Stimulated activated CD4-positive, alpha-beta T cell treated with anti-CD3 and anti-CD28 coated beads, Interleukin-1b, Interleukin-23, amount 100 ng/mL, for 24 hours (primary cell): ENCODE measurements around the gene HSF2.

Experiments
- DNase-seq, 4 experiments: peaks; one replicate each; pipeline ENCODE4 v3.0.0-alpha.2; 2020; ENCODE audit warnings: low read depth in 4 of 4, low spot score in 1 of 4

The HSF2 gene, protein sequence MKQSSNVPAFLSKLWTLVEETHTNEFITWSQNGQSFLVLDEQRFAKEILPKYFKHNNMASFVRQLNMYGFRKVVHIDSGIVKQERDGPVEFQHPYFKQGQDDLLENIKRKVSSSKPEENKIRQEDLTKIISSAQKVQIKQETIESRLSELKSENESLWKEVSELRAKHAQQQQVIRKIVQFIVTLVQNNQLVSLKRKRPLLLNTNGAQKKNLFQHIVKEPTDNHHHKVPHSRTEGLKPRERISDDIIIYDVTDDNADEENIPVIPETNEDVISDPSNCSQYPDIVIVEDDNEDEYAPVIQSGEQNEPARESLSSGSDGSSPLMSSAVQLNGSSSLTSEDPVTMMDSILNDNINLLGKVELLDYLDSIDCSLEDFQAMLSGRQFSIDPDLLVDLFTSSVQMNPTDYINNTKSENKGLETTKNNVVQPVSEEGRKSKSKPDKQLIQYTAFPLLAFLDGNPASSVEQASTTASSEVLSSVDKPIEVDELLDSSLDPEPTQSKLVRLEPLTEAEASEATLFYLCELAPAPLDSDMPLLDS

DNA sequence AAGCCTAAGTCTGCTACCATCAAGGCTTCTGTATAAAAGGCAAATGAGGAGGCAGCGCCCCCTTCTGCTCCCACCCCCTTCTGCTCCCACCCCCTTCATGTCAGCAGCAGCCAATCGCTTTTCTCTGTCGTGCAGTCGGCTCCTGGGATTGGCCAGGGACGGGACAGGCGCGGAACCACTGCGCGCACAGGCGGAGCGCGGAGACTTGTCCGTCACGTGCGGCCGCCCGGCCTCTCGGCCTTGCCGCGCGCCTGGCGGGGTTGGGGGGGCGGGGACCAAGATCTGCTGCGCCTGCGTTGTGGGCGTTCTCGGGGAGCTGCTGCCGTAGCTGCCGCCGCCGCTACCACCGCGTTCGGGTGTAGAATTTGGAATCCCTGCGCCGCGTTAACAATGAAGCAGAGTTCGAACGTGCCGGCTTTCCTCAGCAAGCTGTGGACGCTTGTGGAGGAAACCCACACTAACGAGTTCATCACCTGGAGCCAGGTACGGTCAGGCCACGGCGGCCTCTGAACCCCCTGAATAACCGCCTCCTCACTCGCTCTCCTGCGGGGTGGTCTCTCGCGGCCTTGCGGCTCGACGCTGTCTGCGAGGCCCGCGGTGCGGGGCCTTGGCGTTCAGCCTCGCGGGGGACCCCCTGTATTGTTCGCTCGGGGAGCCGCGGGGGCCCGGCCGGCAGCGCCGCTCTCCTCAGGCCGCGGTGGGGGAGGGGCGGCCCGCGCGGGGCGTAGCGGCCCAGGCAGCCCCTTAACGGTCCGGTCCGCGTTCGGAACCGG lies at the start of gene HSF2:
TSS of gene HSF2 (plus strand) at position 305 of the 773 bp plus-strand sequence. CDS start at position 391, 86 bp downstream.
- peak; percentile 64 to 91 (median 86) for DNase-seq

DNA sequence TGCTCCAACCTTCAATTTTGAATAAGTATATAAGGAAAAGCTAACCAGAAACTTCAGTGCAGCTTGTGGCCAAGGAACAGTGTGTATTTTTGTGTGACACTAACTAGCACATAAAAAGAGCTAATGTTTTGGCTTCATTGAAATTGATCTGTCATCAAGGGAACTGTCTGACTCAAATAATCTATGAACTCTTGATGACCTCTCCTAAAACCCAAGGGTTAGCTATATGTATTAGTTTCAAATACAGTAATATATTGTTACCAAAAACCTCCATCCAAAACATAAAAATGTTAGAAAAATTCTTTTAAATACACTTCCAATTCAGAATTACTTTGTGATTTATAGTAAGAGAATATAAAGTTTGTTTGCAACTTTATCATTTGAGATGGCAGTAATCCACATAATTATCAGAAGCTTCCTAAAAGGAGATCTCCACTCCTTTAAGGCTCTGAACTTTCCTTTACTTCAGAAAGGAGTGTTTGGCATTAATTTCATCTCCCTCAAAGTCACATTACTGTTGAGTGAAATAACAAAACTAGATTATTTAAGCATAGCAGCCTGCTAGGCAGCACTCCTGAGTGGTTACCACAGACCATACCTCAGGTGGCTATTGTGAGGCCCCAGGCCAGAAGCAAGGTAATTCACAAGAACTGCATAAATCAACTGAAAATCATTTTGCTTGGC lies 46.3 kb upstream of the HSF2 start:
- DNase-seq: no peak

DNA sequence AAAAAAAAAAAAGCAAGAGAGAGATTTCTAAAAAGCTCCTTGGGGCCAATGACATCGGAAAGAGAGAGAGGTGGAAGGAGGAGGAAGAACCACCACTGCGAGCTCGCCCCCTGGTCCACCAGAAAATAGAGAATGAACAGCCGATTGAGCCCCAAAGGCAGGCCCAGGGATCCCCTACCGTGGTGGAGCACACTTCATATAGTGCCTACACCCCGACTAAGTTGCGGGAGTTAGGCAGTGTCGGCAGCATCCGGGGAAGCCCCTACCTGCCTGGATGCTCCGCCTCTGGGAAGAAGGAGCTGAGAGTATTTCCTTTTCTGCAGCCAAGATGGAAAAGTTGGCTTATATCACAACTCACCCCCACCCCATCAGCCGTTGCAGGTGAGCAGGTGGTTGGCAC lies 38.6 kb upstream of the HSF2 start:
- DNase-seq: no peak

DNA sequence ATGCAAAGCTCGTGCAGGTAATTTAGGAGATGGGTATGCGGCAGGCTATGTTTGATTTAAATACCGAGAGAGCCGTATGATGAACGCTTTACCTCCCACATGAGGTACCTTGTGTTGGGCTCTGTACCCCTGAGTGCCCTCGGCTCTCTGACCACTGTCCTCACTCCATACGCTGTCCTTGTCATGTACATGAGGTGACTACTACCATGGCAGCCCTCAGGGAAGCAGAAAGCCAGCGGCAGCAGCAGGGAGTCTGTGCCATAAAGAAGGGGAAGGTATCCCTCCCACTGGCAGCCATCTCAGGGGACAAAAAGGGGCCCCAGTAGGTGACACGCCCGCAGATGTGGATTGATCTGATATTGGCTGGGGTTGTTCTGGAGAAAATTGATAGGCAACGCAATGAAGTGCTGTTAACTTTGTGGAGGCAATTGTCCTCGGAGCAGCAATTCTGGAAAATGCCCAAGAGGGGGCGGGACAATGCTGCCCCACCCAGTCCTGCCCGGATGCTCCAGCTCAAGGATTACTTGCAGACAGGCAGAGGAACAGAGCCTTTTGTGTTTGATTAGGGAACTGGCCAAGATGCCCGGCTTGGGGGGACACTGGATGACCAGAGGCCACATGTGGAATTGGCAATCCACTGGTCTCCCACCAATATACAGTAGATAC lies 38.0 kb upstream of the HSF2 start:
- DNase-seq: no peak

DNA sequence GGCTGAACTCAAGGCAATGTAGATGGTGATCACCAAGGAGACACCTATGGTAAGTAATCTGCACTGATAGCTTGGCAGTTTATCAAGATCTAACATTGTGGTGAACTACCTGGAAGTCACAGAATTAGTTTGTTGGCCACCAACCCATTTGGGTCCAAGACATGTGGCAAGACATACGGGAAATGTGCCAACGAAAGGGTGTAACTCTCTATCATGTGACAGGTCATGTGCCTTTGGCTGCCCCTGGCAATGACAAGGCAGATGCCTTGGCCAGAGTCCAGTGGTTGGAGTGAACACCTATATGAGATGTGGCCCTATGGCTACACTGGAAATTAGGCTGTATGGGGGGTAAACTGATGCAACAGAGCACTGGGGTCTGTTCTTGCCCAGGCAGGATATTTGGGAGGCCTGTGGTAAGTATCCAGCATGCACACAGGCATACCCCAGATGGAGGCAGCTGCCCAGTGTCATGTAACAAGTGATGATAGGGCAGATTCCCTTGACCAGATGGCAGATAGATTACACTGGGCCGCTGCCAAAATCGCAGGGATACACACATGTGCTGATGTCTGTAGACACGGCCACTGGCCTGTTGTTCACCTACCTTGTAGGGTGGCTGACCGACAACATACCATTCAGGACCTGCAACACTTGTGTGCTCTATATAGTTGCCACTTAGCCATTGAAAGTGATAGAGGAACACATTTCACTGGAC lies 35.5 kb upstream of the HSF2 start:
- no peak for DNase-seq

DNA sequence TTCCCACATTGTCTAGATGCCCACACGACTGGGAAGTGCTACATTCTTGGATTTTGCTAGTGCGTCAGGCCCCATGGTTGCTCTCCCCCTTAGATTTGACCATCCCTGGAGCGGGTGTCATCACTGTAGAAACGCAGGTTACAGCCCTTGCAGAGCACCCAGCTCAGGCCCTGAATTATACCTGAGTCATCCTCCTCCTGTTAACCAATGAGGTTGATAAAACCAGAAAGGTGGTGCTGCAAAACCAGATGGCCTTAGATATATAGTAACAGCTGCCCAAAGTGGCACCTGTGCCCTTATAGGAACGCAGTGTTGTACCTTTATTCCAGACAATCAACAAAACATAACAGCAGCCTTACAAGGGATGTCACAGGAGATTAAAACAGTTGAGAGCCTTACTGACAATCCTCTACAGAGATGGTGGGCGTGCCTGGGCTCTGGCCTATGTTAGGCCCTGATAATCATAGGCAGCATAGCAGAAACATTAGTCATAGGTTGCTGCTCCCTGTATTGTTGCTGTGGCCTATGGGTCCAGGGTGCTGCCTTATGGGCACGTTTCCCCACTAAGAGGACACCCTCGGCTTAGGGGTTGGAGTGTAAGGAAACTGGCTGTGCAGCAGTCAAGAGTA lies 33.6 kb upstream of the HSF2 start:
- no peak for DNase-seq

DNA sequence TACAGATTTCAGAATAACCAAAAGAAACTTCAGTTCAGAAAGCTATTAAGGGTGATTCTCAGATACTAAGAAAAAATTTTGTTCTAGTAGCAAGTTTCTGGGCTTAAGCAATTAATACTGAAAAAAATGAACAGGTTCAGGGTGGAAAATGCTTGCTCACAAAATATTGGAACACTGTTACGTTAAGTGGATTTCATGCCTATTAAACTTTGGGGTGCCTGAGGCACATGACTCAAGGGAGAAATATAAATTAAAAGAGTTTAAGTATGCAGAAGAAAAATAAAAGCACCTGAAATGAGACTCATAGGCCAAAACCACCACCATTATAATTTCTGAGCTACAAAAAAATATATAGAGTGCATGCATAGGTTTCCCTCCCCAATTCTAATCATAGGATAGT lies 32.3 kb upstream of the HSF2 start:
- DNase-seq: no peak

DNA sequence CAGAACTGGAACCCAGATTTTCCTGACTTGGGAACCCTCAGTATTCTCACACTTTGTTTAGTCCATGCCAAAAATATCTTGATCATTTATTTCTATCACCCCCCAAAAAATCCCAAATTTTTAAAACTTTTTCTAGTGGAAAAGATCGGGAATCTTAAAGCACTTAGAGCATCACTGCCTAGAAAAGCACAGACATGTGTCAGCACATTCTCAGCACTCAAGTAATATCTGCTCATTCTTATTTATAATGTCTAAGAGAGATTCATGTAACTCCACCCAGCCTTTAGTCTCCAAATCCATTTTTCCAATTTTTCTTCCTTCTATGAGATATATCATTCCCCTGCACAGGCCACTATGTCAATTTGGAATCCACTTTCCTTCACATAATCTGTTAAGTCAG lies 29.9 kb upstream of the HSF2 start:
- no peak for DNase-seq

DNA sequence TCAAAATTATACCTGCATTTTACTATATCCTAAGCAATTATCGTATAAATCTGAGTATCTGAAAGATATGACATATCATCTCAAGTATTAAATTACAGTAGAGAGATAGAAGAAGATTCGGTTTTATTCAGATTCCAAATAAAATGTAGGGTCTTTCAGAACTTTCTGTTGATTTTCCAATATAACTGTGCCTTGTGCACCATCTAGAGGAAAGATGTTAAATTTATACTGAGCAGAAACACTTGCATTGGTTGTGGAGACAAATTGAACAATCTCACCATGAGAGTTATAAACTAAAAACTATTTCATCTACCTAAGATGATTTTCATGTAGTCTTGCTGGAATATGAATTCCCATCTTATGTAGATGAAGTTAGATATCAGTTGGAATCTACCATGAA lies 26.8 kb upstream of the HSF2 start:
- DNase-seq: no peak

DNA sequence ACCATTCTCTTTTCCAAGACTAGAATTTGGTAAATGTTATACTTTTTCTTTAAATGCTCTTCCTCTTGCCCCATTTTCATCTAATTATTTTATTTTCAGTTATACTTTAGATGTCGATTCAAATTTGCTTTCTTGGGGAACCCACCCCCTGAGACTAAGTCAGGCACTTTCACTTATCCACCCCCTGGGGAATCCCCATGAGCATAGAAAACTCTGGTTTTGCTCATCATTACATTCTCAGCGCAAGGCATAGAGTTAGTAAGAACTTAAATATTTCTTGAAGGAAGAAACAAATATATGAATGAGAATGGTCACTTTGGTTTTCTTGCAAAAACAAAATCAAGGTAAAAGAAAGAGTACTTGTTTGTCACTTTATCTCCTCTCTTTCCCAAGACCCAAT lies 25.1 kb upstream of the HSF2 start:
- no peak for DNase-seq

DNA sequence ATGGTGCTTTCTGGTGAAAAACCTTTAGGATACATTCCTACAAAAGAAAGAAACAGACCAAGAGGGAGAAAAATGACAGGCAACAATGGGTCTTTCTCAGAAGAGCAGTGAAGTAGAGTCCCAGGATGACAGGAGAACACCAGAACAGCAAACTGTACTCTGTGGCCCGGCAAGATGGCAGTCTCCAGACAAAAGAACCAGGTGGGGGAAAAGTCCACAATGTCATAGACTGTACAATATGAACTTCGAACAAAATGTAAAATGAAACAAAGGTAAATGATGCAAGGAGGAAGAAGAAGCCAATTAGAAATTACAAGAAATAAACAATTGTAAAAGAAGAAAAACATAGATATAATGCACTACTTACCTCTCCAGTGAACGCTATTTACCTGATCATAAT lies 23.2 kb upstream of the HSF2 start:
- no peak for DNase-seq

DNA sequence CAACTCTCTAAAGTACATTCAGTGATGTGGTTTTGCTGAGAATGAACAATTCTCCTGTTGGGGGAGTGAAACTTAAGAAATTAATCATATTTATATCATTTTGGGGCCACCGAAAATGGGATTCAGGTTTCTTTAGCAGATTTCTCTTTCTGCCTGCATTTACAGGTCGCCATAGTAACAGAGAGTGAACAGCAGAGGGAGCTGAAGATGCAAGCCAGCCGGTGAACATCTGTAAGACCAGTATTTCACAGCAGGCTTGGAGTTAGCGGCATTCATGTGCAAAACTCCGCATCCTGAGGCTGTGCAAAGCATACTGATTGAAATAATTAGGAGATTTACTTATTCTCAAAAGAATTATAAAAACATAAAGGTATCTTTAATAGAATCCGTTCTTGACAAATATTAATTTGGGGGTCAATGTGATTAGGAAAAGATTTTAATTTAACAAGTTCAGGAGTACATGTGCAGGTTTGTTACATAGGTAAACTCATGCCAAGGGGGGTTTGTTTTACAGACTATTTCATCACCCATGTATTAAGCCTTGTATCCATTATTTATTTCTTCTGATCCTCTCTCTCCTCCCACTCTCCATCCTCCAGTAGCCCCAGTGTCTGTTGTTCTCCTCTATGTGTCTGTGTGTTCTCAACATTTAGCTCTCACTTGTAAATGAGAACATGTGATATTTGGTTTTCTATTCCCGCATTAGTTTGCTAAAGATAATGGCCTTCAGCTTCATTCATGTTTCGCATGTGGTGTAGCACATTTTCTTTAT lies 17.8 kb upstream of the HSF2 start:
- peak in 1 of 4 experiments; percentile 21 for DNase-seq

DNA sequence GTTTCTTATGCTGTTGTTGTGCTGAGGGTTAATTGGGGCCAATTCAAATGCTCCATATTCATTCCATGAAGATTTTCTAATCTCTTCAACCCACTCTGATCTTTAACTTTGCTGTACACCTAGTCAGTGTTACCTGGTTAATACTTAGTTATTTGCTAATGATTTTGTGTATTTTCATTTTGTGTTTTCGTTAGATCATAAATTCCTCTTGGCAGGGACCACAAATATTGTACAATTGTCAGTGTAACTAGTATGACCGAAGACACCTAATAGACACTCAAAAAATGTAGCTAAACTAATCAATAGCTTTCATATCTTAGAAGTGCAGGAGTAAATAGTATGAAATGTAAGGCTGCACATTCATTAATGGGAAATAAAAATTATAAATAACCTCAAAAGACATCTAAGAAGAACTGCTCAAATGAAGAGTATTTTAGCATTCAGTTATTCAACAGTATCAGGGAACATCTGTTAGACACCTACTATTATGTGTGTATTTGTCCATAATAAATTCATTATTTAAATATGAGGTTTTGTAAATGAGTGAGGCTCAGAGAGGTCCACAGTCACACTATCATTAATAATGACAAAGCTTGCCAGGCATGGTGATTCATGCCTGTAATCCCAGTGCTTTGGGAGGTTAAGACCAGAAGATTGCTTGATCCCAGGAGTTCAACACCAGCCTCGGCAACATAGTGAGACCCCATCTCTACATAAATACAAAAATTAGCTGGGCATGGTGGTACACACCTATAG lies 13.4 kb upstream of the HSF2 start:
- DNase-seq: no peak

DNA sequence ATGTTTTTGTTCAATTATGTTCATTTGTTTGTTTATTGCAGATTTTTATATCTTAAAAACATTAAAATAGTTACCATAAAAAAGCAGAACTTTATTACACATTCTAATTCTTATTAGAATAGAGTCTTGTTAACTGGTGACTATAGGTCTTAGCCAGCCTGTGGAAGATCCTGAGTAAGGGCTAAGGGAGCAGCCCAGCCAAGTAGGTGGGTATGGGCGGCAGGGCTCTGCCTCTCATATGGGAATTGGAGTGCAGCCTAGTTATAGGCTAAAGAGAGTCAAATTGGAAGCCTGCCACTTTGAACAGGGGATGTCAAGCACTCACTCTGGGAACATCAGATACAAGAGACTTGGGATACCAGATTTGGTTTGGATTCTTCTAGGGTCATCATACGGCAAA lies 10.5 kb upstream of the HSF2 start:
- no peak for DNase-seq

DNA sequence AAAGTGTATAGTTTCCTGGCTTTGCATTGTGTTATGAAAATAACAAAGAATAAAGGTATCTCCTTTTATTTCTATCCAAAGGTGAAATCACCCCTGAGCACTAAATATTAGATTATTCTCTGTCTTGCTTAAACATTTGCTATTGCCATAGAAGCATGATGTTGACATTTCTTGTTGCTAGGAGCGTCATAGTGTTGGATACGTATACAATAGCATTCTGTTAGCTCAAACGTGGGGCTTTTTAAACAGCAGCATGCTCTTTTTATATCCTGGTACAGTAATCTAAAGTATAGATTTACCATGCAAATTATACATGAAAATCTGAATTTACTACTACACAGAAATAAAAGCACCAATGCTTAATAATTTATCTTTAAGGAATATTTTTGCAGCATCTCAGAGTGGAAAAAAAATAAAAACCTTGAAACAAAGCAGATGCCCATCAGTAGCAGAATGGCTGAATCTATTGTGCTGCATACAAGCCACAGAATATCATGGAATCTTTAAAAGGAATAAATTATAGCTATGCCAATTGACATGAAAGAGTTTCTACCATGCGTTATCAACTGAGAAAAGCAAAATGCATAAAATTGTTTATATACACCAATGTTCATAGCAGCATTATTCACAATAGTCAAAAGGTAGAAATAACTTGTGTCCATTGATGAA lies 9.6 kb upstream of the HSF2 start:
- no peak for DNase-seq

DNA sequence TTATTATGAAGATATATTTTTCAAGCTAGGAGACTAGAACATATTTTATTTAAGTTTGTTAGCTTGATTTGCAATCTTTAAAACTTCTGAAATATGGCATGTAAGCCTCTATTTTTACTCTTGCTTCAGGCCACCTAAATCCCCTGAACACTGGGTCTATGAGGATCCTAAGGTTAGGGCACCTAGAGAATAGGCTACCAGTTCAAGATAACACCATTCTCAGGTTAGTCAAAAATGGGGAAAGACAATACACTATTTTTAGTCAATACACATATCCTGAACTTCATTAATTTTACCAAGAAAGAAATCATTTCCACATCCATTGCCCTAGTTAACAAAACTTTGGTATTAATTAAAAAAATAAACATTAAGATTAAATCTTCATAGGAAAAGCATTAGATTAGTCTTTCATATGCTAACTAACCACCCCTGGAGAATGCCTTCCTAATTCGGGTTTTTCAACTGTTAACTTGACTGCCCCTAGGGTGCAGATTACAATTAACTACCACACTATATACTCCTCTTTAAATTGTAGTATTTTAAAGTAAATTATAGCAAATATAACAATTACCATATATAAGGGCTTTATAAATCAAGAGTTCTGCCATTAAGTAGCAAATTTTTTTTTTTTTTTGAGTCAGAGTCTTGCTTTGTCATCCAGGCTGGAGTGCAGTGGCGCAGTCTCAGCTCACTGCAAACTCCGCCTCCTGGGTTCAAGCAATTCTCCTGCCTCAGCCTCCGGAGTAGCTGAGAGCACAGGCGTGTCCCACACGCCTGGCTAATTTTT lies 6.7 kb upstream of the HSF2 start:
- no peak for DNase-seq

DNA sequence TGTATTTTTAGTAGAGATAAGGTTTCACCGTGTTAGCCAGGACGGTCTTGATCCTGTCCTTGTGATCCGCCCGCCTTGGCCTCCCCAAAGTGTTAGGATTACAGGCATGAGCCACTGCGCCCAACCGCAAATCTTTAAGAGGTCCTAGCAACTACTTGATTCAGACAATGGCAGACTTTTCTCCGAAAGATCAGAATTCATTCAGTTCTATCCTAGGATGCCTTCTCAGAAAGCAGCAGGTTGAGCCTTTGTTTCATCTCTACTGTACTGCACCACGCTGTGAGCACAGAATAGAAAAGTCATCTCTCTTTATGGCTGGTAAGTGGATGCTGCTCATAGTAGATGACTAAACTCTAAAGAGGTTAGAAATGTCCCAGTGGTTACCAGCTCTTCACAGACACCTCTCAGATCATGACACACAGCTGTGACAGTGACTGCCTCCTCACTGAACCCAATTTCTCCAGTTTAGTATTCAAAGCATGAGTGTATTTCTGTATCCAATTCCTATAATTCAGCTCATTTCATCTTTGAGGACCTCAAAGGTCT lies 6.0 kb upstream of the HSF2 start:
- DNase-seq: no peak
